ENCODE data around the gene RALGAPA2.

The RALGAPA2 gene

GRCh38 chr20:20709887-20710286 lies 2.6 kb downstream of the RALGAPA2 start:
- Mint-ChIP-seq H3K4me3 (peak overlapping the region; percentile 96), H3K27me3 (ENCODE audit: low read depth) (no peaks in the 10 kb centered on the region), H3K4me1 (ENCODE audit: low read depth) (peaks cover 40% of the 10 kb centered on the region), H3K36me3 (ENCODE audit: low read depth) (peaks cover 13% of the 10 kb centered on the region), H3K9me3 (no peaks in the 10 kb centered on the region), H3K27ac (peak overlapping the region; percentile 92)
- no peak for DNase-seq (ENCODE audit: low spot score)

GRCh38 chr20:20706285-20706684 lies 6.2 kb downstream of the RALGAPA2 start:
- Mint-ChIP-seq H3K4me3 (no peak overlapping the region), H3K27ac (no peak overlapping the region), H3K9me3 (no peaks in the 10 kb centered on the region), H3K36me3 (ENCODE audit: low read depth) (peaks cover 13% of the 10 kb centered on the region), H3K27me3 (ENCODE audit: low read depth) (no peaks in the 10 kb centered on the region), H3K4me1 (ENCODE audit: low read depth) (peaks cover 33% of the 10 kb centered on the region)
- no peak for DNase-seq (ENCODE audit: low spot score)

GRCh38 chr20:20702330-20703245 lies 9.9 kb downstream of the RALGAPA2 start:
- no peak for DNase-seq (ENCODE audit: low spot score)
- peaks cover 4% of the 10 kb centered on the region for H3K36me3 Mint-ChIP-seq (ENCODE audit: low read depth)
- no peaks in the 10 kb centered on the region for H3K9me3 Mint-ChIP-seq
- H3K4me3 Mint-ChIP-seq = no peak overlapping the region
- H3K27me3 Mint-ChIP-seq (ENCODE audit: low read depth) = no peaks in the 10 kb centered on the region
- H3K4me1 Mint-ChIP-seq (ENCODE audit: low read depth) = peaks cover 15% of the 10 kb centered on the region
- no peak overlapping the region for H3K27ac Mint-ChIP-seq

GRCh38 chr20:20699917-20700316 lies 12.5 kb downstream of the RALGAPA2 start:
- Mint-ChIP-seq H3K9me3 (no peaks in the 10 kb centered on the region), H3K4me1 (ENCODE audit: low read depth) (peaks cover 2% of the 10 kb centered on the region), H3K4me3 (no peak overlapping the region), H3K27me3 (ENCODE audit: low read depth) (no peaks in the 10 kb centered on the region), H3K36me3 (ENCODE audit: low read depth) (no peaks in the 10 kb centered on the region), H3K27ac (no peak overlapping the region)
- no peak for DNase-seq (ENCODE audit: low spot score)

GRCh38 chr20:20699144-20699543 lies 13.3 kb downstream of the RALGAPA2 start:
- Mint-ChIP-seq H3K36me3 (ENCODE audit: low read depth) (no peaks in the 10 kb centered on the region), H3K27me3 (ENCODE audit: low read depth) (no peaks in the 10 kb centered on the region), H3K9me3 (no peaks in the 10 kb centered on the region), H3K4me1 (ENCODE audit: low read depth) (peaks cover under 1% of the 10 kb centered on the region), H3K4me3 (no peak overlapping the region), H3K27ac (no peak overlapping the region)
- DNase-seq (ENCODE audit: low spot score) = no peak

GRCh38 chr20:20697325-20697845 lies 15.1 kb downstream of the RALGAPA2 start:
- Mint-ChIP-seq H3K27me3 (ENCODE audit: low read depth) (no peaks in the 10 kb centered on the region), H3K36me3 (ENCODE audit: low read depth) (no peaks in the 10 kb centered on the region), H3K27ac (no peak overlapping the region), H3K4me3 (no peak overlapping the region), H3K4me1 (ENCODE audit: low read depth) (no peaks in the 10 kb centered on the region), H3K9me3 (no peaks in the 10 kb centered on the region)
- no peak for DNase-seq (ENCODE audit: low spot score)

- DNase-seq (ENCODE audit: low spot score) = no peak
- H3K4me3 Mint-ChIP-seq = no peak overlapping the region
- no peaks in the 10 kb centered on the region for H3K9me3 Mint-ChIP-seq
- H3K27me3 Mint-ChIP-seq (ENCODE audit: low read depth) = no peaks in the 10 kb centered on the region
- no peak overlapping the region for H3K27ac Mint-ChIP-seq
- H3K36me3 Mint-ChIP-seq (ENCODE audit: low read depth) = no peaks in the 10 kb centered on the region
- H3K4me1 Mint-ChIP-seq (ENCODE audit: low read depth) = no peaks in the 10 kb centered on the region
Observed at GRCh38 chr20:20695250-20695816, 17.1 kb downstream of the RALGAPA2 start.

- H3K36me3 Mint-ChIP-seq (ENCODE audit: low read depth) = no peaks in the 10 kb centered on the region
Observed at GRCh38 chr20:20694591-20694990, 17.9 kb downstream of the RALGAPA2 start.

GRCh38 chr20:20692587-20692986 lies 19.9 kb downstream of the RALGAPA2 start:
- Mint-ChIP-seq H3K9me3 (no peaks in the 10 kb centered on the region), H3K36me3 (ENCODE audit: low read depth) (no peaks in the 10 kb centered on the region), H3K4me1 (ENCODE audit: low read depth) (peaks cover 4% of the 10 kb centered on the region), H3K27me3 (ENCODE audit: low read depth) (no peaks in the 10 kb centered on the region), H3K4me3 (no peak overlapping the region), H3K27ac (no peak overlapping the region)
- no peak for DNase-seq (ENCODE audit: low spot score)

More at GRCh38 chr20:20694591-20694990, 17.9 kb downstream of the RALGAPA2 start:
- no peak for DNase-seq (ENCODE audit: low spot score)
- H3K27me3 Mint-ChIP-seq (ENCODE audit: low read depth) = no peaks in the 10 kb centered on the region
- no peaks in the 10 kb centered on the region for H3K9me3 Mint-ChIP-seq
- H3K4me1 Mint-ChIP-seq (ENCODE audit: low read depth) = no peaks in the 10 kb centered on the region
- no peak overlapping the region for H3K4me3 Mint-ChIP-seq
- H3K27ac Mint-ChIP-seq = no peak overlapping the region

- H3K27ac Mint-ChIP-seq = no peak overlapping the region
- no peak for DNase-seq (ENCODE audit: low spot score)
- no peak overlapping the region for H3K4me3 Mint-ChIP-seq
- no peaks in the 10 kb centered on the region for H3K9me3 Mint-ChIP-seq
- H3K36me3 Mint-ChIP-seq (ENCODE audit: low read depth) = no peaks in the 10 kb centered on the region
- H3K27me3 Mint-ChIP-seq (ENCODE audit: low read depth) = no peaks in the 10 kb centered on the region
- H3K4me1 Mint-ChIP-seq (ENCODE audit: low read depth) = peaks cover 4% of the 10 kb centered on the region
Observed at GRCh38 chr20:20691477-20692235, 20.8 kb downstream of the RALGAPA2 start.

- H3K4me1 Mint-ChIP-seq (ENCODE audit: low read depth) = peaks cover 4% of the 10 kb centered on the region
- no peak for DNase-seq (ENCODE audit: low spot score)
- H3K27me3 Mint-ChIP-seq (ENCODE audit: low read depth) = no peaks in the 10 kb centered on the region
- no peaks in the 10 kb centered on the region for H3K9me3 Mint-ChIP-seq
- no peak overlapping the region for H3K4me3 Mint-ChIP-seq
- no peaks in the 10 kb centered on the region for H3K36me3 Mint-ChIP-seq (ENCODE audit: low read depth)
- no peak overlapping the region for H3K27ac Mint-ChIP-seq
Observed at GRCh38 chr20:20690676-20691476, 21.6 kb downstream of the RALGAPA2 start.

- Mint-ChIP-seq H3K27me3 (ENCODE audit: low read depth) (no peaks in the 10 kb centered on the region), H3K4me3 (no peak overlapping the region), H3K36me3 (ENCODE audit: low read depth) (no peaks in the 10 kb centered on the region), H3K27ac (no peak overlapping the region), H3K9me3 (no peaks in the 10 kb centered on the region), H3K4me1 (ENCODE audit: low read depth) (peaks cover 17% of the 10 kb centered on the region)
- DNase-seq (ENCODE audit: low spot score) = no peak
Observed at GRCh38 chr20:20687319-20687718, 25.1 kb downstream of the RALGAPA2 start.

- H3K27ac Mint-ChIP-seq = no peak overlapping the region
- no peaks in the 10 kb centered on the region for H3K27me3 Mint-ChIP-seq (ENCODE audit: low read depth)
- DNase-seq (ENCODE audit: low spot score) = no peak
- no peaks in the 10 kb centered on the region for H3K9me3 Mint-ChIP-seq
- peaks cover 23% of the 10 kb centered on the region for H3K4me1 Mint-ChIP-seq (ENCODE audit: low read depth)
- H3K4me3 Mint-ChIP-seq = no peak overlapping the region
- H3K36me3 Mint-ChIP-seq (ENCODE audit: low read depth) = no peaks in the 10 kb centered on the region
Observed at GRCh38 chr20:20685635-20686034, 26.8 kb downstream of the RALGAPA2 start.

Data from T-helper 2 cell treated with Interferon-gamma antibody and Interleukin-4, amounts not matched to agents 5 μg/mL and 100 μg/mL, for 36 hours (primary cell).